ENCODE data around the gene ZBTB11. TPM values are rescaled to one million over a fixed set of nuclear protein-coding genes. Genes with fewer than 3 reads are reported as not detected.
A peak's percentile ranks its signal among the peaks of the same experiment; 100 is the strongest.

Gene ZBTB11
- total RNA-seq, 4 donors from 2014 or later: 11.6 to 29.1 (median 21.5) TPM

- Histone ChIP-seq H3K4me3 (peak within 1 kb of the TSS; percentile 53 to 78 (median 62)), H3K9me3 (no peaks in the 10 kb centered on the region), H3K27ac (peak within 1 kb of the TSS; percentile 79 to 84 (median 81)), H3K4me1 (peaks cover 0 to 16% (median 6%) of the 10 kb centered on the region in 4 donors), H3K36me3 (peaks cover 0 to 4% (median 0%) of the 10 kb centered on the region in 4 donors), H3K27me3 (no peaks in the 10 kb centered on the region)
- WGBS, 2 donors (ENCODE audit: low coverage in 1 of 2): 2% methylated on average over 43 of the region's 49 CpGs; no CpG with 5 or more reads in 1 of the 2 donors
- no peak for TF ChIP-seq POLR2A (IDR thresholded peaks at IDR 0.05)
- peak in 1 of 3 donors; percentile 46 for TF ChIP-seq POLR2AphosphoS5 (IDR thresholded peaks at IDR 0.05)
- in situ Hi-C loops (cut with MboI; ENCODE audit: low pct_ligation_motif_present in 1 of 4, low pct_unique_long_range_greater_than_20kb in 1 of 4, low sequenced_read_pairs in 3 of 4): no loop called here
- DNase-seq: peak; percentile 90
- intact Hi-C loops (cut with DNase I; ENCODE audit: low total_unique reads): no loop called here
Observed at GRCh38 chr3:101724329-101725193, 47.6 kb upstream of the ZBTB11 start, which contains the start of gene CEP97. Gene CEP97, plus strand, starts transcription at chr3:101724614. Its CDS starts 63 bp downstream, at chr3:101724677.

- Histone ChIP-seq H3K27me3 (no peaks in the 10 kb centered on the region), H3K27ac (peak overlapping the region; percentile 25 to 55 (median 36)), H3K4me3 (no peak overlapping the region), H3K9me3 (no peaks in the 10 kb centered on the region), H3K4me1 (peaks cover 0 to 16% (median 6%) of the 10 kb centered on the region in 4 donors), H3K36me3 (no peaks in the 10 kb centered on the region)
- no peak for DNase-seq
- 65 to 72% methylated on average over 6 to 7 of the region's 7 CpGs for WGBS, 2 donors (ENCODE audit: low coverage in 1 of 2)
- no peak for TF ChIP-seq POLR2AphosphoS5 (IDR thresholded peaks at IDR 0.05)
- no peak for TF ChIP-seq EP300 (IDR thresholded peaks at IDR 0.05; ENCODE audit: low read depth)
- TF ChIP-seq CTCF (IDR thresholded peaks at IDR 0.05): no peak
- TF ChIP-seq POLR2A (IDR thresholded peaks at IDR 0.05): no peak
- in situ Hi-C loops (cut with MboI; ENCODE audit: low pct_ligation_motif_present in 1 of 4, low pct_unique_long_range_greater_than_20kb in 1 of 4, low sequenced_read_pairs in 3 of 4): no loop called here
- intact Hi-C loops (cut with DNase I; ENCODE audit: low total_unique reads): no loop called here
Observed at GRCh38 chr3:101722394-101723173, 45.7 kb upstream of the ZBTB11 start.

- peaks cover 0 to 15% (median 6%) of the 10 kb centered on the region in 4 donors for H3K4me1 ChIP-seq
- no peak for DNase-seq
- H3K36me3 ChIP-seq: no peaks in the 10 kb centered on the region
- WGBS, 2 donors (ENCODE audit: low coverage in 1 of 2): 58 to 63% methylated on average over 9 to 10 of the region's 10 CpGs
- no peaks in the 10 kb centered on the region for H3K27me3 ChIP-seq
- H3K27ac ChIP-seq: peak overlapping the region in 2 of 4 donors; percentile 25 to 55
- in situ Hi-C loops (cut with MboI; ENCODE audit: low pct_ligation_motif_present in 1 of 4, low pct_unique_long_range_greater_than_20kb in 1 of 4, low sequenced_read_pairs in 3 of 4) (no loop called here), intact Hi-C loops (cut with DNase I; ENCODE audit: low total_unique reads) (no loop called here)
- H3K9me3 ChIP-seq: no peaks in the 10 kb centered on the region
- TF ChIP-seq CTCF (IDR thresholded peaks at IDR 0.05) (no peak), EP300 (IDR thresholded peaks at IDR 0.05; ENCODE audit: low read depth) (no peak), POLR2A (IDR thresholded peaks at IDR 0.05) (no peak), POLR2AphosphoS5 (IDR thresholded peaks at IDR 0.05) (no peak)
- no peak overlapping the region for H3K4me3 ChIP-seq
Observed at GRCh38 chr3:101720851-101721840, 44.2 kb upstream of the ZBTB11 start.

- no peak for DNase-seq
- Histone ChIP-seq H3K4me3 (no peak overlapping the region), H3K27ac (no peak overlapping the region), H3K4me1 (peaks cover 0 to 7% (median 3%) of the 10 kb centered on the region in 4 donors), H3K36me3 (no peaks in the 10 kb centered on the region), H3K9me3 (no peaks in the 10 kb centered on the region), H3K27me3 (no peaks in the 10 kb centered on the region)
- WGBS, 2 donors (ENCODE audit: low coverage in 1 of 2): 98 to 100% methylated on average over 2 to 3 of the region's 3 CpGs
- intact Hi-C loops (cut with DNase I; ENCODE audit: low total_unique reads) (no loop called here), in situ Hi-C loops (cut with MboI; ENCODE audit: low pct_ligation_motif_present in 1 of 4, low pct_unique_long_range_greater_than_20kb in 1 of 4, low sequenced_read_pairs in 3 of 4) (no loop called here)
- no peak for TF ChIP-seq POLR2A (IDR thresholded peaks at IDR 0.05)
- no peak for TF ChIP-seq CTCF (IDR thresholded peaks at IDR 0.05)
- no peak for TF ChIP-seq EP300 (IDR thresholded peaks at IDR 0.05; ENCODE audit: low read depth)
- no peak for TF ChIP-seq POLR2AphosphoS5 (IDR thresholded peaks at IDR 0.05)
Observed at GRCh38 chr3:101719604-101720185, 42.8 kb upstream of the ZBTB11 start.
